MG63 (cell line): ENCODE data around the gene HOXC13. TPM values are rescaled to one million over a fixed set of nuclear protein-coding genes. Genes with fewer than 3 reads are reported as not detected.
A peak's percentile ranks its signal among the peaks of the same experiment; 100 is the strongest.

ENCODE experiments used
- DNase-seq: peaks from one replicate; pipeline ENCODE4 v3.0.0-alpha.2; 2020
- H3K27me3 ChIP-seq: fragments of 250-450 bp; sonication (Bioruptor Pico); 2 replicates; pipeline ENCODE4 v1.5.1; 2020; ENCODE audit warnings: mild to moderate bottlenecking, moderate library complexity
- H3K36me3 ChIP-seq: fragments of 250-450 bp; sonication (Bioruptor Pico); 2 replicates; pipeline ENCODE4 v1.5.1; 2020; ENCODE audit warnings: mild to moderate bottlenecking, moderate library complexity
- H3K4me3 ChIP-seq: fragments of 250-450 bp; sonication (Bioruptor Pico); 2 replicates; pipeline ENCODE4 v1.5.1; 2020; ENCODE audit warnings: mild to moderate bottlenecking, moderate library complexity
- H3K9me3 ChIP-seq: fragments of 250-450 bp; sonication (Bioruptor Pico); 2 replicates; pipeline ENCODE4 v1.5.1; 2020; ENCODE audit warnings: mild to moderate bottlenecking, moderate library complexity
- total RNA-seq: library from RNA; depleted of rRNA; stranded (reverse); fragments of >200 nt; shearing (Covaris generic); gene quantifications from 2 replicates; pipeline ENCODE4 v1.2.3, GENCODE V29; 2014; ENCODE audit warnings: low replicate concordance

HOXC13 gene
- total RNA-seq, 1 experiment from 2014 or later: 5.1 TPM

DNA sequence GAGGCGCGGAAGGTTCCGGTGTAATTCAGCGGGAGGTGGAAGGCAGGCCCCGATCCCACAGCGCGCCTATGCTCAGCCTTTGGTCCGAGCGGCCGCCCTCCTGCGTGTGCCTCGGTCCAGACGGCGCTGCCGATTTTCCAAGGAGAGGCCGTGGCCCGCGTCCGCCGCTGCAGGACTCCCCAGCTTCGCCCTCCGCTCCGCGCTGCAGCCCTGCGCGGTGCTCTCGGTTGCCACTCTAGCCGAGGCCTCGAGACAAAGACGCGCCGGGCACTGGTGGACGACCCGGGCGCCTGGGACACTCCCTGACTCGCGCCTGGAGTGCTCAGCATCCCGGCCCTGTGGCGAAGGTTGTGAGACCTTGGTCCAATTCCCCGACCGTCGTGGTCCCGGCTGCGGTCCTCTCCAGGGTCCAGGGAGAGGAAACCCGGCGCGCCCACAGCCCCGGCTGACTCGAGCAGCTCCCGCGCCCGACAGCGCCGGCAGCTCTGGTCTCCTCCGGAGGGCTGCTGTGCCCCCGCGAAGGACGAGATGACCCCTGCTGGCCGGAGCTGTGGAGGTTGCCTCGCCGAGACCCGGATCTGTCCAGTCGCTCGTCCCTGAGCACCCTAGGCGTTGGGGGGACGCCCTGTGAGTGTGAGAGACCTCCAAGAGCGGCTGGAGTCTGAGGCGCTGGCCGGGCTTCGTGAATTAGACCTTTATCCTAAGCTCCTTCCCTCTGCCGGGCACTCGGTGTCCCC lies 22.6 kb downstream of the HOXC13 start:
- H3K27me3 ChIP-seq: no peaks in the 10 kb centered on the region

GRCh38 chr12:53963005-53963404 lies 24.4 kb downstream of the HOXC13 start:
- H3K27me3 ChIP-seq: no peaks in the 10 kb centered on the region
- no peak for DNase-seq
- no peak overlapping the region for H3K4me3 ChIP-seq

More for the DNA sequence above, 22.6 kb downstream of the HOXC13 start:
- no peaks in the 10 kb centered on the region for H3K36me3 ChIP-seq
- H3K4me3 ChIP-seq: no peak overlapping the region
- H3K9me3 ChIP-seq: no peaks in the 10 kb centered on the region
- no peak for DNase-seq

GRCh38 chr12:53963434-53964314 lies 25.0 kb downstream of the HOXC13 start:
- DNase-seq: no peak
- H3K4me3 ChIP-seq: no peak overlapping the region
- H3K27me3 ChIP-seq: no peaks in the 10 kb centered on the region

More at GRCh38 chr12:53963005-53963404, 24.4 kb downstream of the HOXC13 start:
- Histone ChIP-seq H3K36me3 (no peaks in the 10 kb centered on the region), H3K9me3 (no peaks in the 10 kb centered on the region)

DNA sequence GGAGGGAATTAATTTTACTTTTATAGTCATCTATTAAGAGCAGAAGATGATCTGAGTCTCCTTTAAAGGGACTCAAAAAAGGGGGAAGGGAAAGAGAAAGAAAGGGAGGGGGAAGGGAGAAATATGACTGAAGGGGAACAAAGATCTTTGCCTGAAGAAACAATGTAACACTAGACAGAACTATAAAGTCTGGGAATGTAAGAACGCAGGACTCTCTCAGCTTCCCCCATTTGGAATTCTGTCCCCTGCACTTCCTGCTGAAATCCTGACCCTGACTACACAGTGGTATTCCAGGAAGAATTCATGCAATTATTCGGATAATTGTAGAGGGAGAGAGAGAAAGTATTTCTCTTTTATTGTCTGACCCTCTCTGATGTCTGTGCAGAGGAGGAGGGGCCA lies 25.7 kb downstream of the HOXC13 start:
- Histone ChIP-seq H3K27me3 (no peaks in the 10 kb centered on the region), H3K36me3 (no peaks in the 10 kb centered on the region), H3K9me3 (no peaks in the 10 kb centered on the region), H3K4me3 (no peak overlapping the region)
- no peak for DNase-seq

More at GRCh38 chr12:53963434-53964314, 25.0 kb downstream of the HOXC13 start:
- Histone ChIP-seq H3K36me3 (no peaks in the 10 kb centered on the region), H3K9me3 (no peaks in the 10 kb centered on the region)

GRCh38 chr12:53965281-53966084 lies 26.9 kb downstream of the HOXC13 start:
- Histone ChIP-seq H3K4me3 (no peak overlapping the region), H3K9me3 (no peaks in the 10 kb centered on the region), H3K36me3 (no peaks in the 10 kb centered on the region), H3K27me3 (no peaks in the 10 kb centered on the region)
- DNase-seq: no peak

GRCh38 chr12:53966085-53966384 lies 27.4 kb downstream of the HOXC13 start:
- DNase-seq: no peak
- Histone ChIP-seq H3K4me3 (no peak overlapping the region), H3K36me3 (no peaks in the 10 kb centered on the region), H3K9me3 (no peaks in the 10 kb centered on the region), H3K27me3 (no peaks in the 10 kb centered on the region)

DNA sequence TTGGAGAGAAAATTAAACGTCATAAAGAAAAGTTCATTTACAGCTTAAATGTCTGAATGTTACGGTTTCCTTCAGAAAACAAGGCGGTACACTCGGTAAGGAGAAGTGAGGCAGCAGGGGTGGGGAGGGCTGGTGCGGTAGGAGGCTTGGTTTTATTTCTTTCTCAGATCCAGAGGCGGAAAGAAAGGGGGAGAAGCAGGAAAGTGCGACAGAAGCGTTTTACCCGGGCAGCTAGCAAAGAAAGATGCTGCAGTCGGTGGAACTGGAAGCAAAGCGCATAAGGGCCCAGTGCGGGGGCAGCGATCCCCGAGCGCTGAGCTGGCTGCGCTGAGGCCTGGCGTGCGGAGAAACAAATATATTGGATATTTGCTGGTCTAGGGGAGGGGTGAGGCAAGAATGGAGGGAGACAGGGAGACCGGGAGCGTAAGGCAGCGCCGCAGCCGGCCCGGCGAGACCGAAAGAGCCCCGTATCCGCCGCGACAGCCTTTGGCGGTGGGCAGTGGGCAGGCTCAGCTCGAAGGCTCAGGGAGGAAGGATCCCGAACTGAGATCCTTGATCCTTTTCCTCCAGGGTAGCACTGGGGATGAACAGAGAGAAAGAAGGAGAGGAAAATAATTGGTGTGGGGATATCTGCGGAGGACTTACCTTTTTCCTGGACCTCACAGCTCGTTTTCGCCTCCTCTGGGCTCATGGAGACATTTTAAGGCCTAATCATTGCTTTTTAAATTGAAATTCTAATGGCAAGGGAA lies 27.9 kb downstream of the HOXC13 start:
- no peaks in the 10 kb centered on the region for H3K9me3 ChIP-seq
- H3K36me3 ChIP-seq: no peaks in the 10 kb centered on the region
- H3K4me3 ChIP-seq: no peak overlapping the region
- no peaks in the 10 kb centered on the region for H3K27me3 ChIP-seq
- no peak for DNase-seq

DNA sequence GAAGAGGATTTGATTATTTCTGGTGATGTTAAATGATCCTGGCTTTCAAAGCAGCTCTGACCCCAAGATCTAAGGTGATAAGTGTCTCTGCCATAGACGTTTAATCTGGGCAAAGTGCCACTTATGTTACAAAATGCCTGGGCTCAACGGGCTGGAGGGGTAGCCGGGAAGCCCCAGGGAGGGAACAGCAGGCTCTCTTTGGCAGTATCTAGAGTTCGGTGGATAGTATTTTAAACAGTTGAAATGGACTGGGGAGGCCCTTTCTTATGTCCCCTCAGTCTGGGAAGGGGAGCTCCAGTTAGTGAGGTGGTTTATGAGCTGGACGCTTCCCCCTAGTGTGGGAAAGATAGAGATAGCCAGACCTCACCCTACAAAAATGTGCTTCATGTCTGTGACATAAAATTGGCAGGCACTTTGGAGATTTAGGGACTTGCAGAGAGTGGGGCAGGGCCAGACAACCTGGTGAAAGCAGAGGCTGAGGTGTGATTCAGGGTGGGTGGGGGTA lies 28.8 kb downstream of the HOXC13 start:
- Histone ChIP-seq H3K4me3 (no peak overlapping the region), H3K27me3 (no peaks in the 10 kb centered on the region), H3K9me3 (no peaks in the 10 kb centered on the region), H3K36me3 (no peaks in the 10 kb centered on the region)
- no peak for DNase-seq

- H3K9me3 ChIP-seq: no peaks in the 10 kb centered on the region
- no peaks in the 10 kb centered on the region for H3K36me3 ChIP-seq
- DNase-seq: no peak
- H3K27me3 ChIP-seq: no peaks in the 10 kb centered on the region
- no peak overlapping the region for H3K4me3 ChIP-seq
These were observed 29.8 kb downstream of the HOXC13 start for GRCh38 chr12:53968214-53969127.

GRCh38 chr12:53969588-53970259 lies 31.1 kb downstream of the HOXC13 start:
- no peaks in the 10 kb centered on the region for H3K27me3 ChIP-seq
- no peaks in the 10 kb centered on the region for H3K9me3 ChIP-seq

GRCh38 chr12:53970451-53970850 lies 31.8 kb downstream of the HOXC13 start:
- Histone ChIP-seq H3K36me3 (peaks cover 2% of the 10 kb centered on the region; the same call in 1 of the 2 replicates), H3K4me3 (no peak overlapping the region), H3K27me3 (no peaks in the 10 kb centered on the region), H3K9me3 (no peaks in the 10 kb centered on the region)
- DNase-seq: no peak

More at GRCh38 chr12:53969588-53970259, 31.1 kb downstream of the HOXC13 start:
- Histone ChIP-seq H3K4me3 (no peak overlapping the region), H3K36me3 (no peaks in the 10 kb centered on the region)
- no peak for DNase-seq

GRCh38 chr12:53971129-53971528 lies 32.5 kb downstream of the HOXC13 start:
- Histone ChIP-seq H3K36me3 (peaks cover 3% of the 10 kb centered on the region; the same call in 1 of the 2 replicates), H3K27me3 (no peaks in the 10 kb centered on the region)
- no peak for DNase-seq

GRCh38 chr12:53971686-53972085 lies 33.1 kb downstream of the HOXC13 start:
- no peaks in the 10 kb centered on the region for H3K9me3 ChIP-seq

More at GRCh38 chr12:53971129-53971528, 32.5 kb downstream of the HOXC13 start:
- Histone ChIP-seq H3K4me3 (no peak overlapping the region), H3K9me3 (no peaks in the 10 kb centered on the region)

DNA sequence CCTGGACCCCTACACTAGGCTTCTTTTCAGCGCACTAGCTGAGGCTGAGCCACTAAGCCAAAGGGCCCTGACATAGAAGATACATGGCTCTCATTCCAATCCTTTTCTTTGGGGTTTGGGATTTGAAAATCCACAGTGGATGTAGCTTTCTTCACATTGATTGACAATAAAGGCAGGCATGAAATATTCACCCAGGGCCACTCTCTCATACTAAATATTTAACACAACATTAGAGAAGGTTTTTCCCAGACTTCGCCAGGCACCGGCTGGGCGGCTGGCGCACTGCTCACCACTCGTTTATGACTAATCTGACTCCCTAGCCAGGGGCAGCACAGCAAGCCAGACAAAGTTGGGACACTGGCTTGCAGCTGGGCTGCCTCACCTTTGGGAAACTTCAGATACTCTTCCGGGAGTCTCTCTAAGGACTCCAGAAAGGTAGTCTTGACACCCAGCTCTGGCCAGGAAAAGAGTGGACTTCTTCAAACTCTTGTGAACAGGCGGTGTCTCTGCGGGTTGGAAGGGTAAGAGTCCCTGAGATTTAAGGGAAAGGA lies 33.6 kb downstream of the HOXC13 start:
- Histone ChIP-seq H3K36me3 (peaks cover 3% of the 10 kb centered on the region; the same call in 1 of the 2 replicates), H3K4me3 (peak overlapping the region; percentile 68), H3K9me3 (no peaks in the 10 kb centered on the region), H3K27me3 (no peaks in the 10 kb centered on the region)
- peak; percentile 84 for DNase-seq

More at GRCh38 chr12:53971686-53972085, 33.1 kb downstream of the HOXC13 start:
- no peaks in the 10 kb centered on the region for H3K27me3 ChIP-seq
- H3K36me3 ChIP-seq: peaks cover 3% of the 10 kb centered on the region; the same call in 1 of the 2 replicates
- H3K4me3 ChIP-seq: no peak overlapping the region
- DNase-seq: no peak
